Neutrophil (primary cell): Measurements from ENCODE around the gene GRM1.

ENCODE experiments used
- H3K27ac ChIP-seq: fragments of 200-600 bp; sonication (generic); 2 replicates; pipeline ENCODE4 v1.5.1; 2016; ENCODE audit warnings: mild to moderate bottlenecking, moderate library complexity
- H3K27me3 ChIP-seq: fragments of 200-600 bp; sonication (generic); 2 replicates; pipeline ENCODE4 v1.6.0; 2016; ENCODE audit warnings: mild to moderate bottlenecking
- H3K36me3 ChIP-seq: fragments of 200-600 bp; sonication (generic); 2 replicates; pipeline ENCODE4 v1.5.1; 2017
- H3K4me1 ChIP-seq, 2 experiments: fragments of 200-600 bp in 1 of 2; sonication (generic) in 1 of 2; 1 replicate in 1 of 2; 2 replicates in 1 of 2; pipeline versions ENCODE4 v1.5.1 to v1.6.1; 2013 to 2016; ENCODE audit warnings: low read depth in 1 of 2, low read length in 1 of 2, mild to moderate bottlenecking in 1 of 2, moderate library complexity in 1 of 2; ENCODE audit not compliant: control insufficient read depth in 1 of 2, insufficient read depth in 1 of 2
- H3K4me3 ChIP-seq, 2 experiments: fragments of 200-600 bp in 1 of 2; sonication (generic) in 1 of 2; 1 replicate in 1 of 2; 2 replicates in 1 of 2; pipeline ENCODE4 v1.5.1; 2013 to 2016; ENCODE audit warnings: low read depth in 1 of 2, low read length in 1 of 2, mild to moderate bottlenecking in 1 of 2, moderate library complexity in 1 of 2
- H3K9me3 ChIP-seq: fragments of 200-600 bp; sonication (generic); 2 replicates; pipeline ENCODE4 v1.5.1; 2016
- TF ChIP-seq, protein P1 (sequence below): fragments of 200-600 bp; sonication (generic); IDR thresholded peaks from 2 replicates; pipeline ENCODE4 v1.5.1; 2016; ENCODE audit warnings: antibody characterized with exemption

GRM1 gene

DNA sequence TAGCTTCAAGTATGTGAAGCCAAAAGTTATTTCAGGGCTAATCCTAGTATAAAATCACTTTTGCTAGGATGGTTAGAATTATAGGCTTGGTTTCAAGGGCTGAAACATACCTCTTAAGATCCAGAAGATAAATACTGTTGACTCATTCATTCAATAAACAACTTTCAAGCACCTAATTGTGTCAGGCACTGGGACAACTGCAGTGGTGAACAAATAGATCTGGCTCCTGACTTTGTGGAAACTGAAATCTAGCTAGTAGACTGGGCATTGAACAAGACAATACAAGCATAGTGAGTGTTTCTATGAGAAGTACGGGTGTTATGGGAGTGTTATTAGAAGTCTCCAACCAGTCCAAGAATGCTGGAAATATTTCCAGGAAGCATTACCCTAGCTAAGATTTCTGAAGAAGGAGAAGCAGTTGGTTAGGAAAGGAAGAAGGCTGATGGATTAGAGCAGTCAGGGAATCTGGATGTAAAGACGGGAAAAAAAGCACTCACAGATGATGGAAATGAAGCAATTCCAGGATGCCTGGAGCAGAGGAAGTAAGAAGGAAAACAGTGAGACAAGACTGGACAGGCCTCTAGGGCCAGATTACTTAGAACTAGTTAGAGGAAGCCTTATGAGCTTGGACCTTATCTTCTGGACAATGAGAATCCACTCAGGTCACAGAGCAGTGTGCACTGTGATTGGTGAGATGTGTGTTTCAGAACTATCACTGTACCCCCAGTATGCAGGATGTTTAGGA, 382.2 kb downstream of the GRM1 start:
- TF ChIP-seq, protein P1, sequence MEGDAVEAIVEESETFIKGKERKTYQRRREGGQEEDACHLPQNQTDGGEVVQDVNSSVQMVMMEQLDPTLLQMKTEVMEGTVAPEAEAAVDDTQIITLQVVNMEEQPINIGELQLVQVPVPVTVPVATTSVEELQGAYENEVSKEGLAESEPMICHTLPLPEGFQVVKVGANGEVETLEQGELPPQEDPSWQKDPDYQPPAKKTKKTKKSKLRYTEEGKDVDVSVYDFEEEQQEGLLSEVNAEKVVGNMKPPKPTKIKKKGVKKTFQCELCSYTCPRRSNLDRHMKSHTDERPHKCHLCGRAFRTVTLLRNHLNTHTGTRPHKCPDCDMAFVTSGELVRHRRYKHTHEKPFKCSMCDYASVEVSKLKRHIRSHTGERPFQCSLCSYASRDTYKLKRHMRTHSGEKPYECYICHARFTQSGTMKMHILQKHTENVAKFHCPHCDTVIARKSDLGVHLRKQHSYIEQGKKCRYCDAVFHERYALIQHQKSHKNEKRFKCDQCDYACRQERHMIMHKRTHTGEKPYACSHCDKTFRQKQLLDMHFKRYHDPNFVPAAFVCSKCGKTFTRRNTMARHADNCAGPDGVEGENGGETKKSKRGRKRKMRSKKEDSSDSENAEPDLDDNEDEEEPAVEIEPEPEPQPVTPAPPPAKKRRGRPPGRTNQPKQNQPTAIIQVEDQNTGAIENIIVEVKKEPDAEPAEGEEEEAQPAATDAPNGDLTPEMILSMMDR: no peak
- peaks cover 5% of the 10 kb centered on the region for H3K9me3 ChIP-seq
- no peaks in the 10 kb centered on the region for H3K36me3 ChIP-seq
- no peak overlapping the region for H3K4me3 ChIP-seq
- no peaks in the 10 kb centered on the region for H3K4me1 ChIP-seq
- no peak overlapping the region for H3K27ac ChIP-seq
- H3K27me3 ChIP-seq: no peaks in the 10 kb centered on the region

DNA sequence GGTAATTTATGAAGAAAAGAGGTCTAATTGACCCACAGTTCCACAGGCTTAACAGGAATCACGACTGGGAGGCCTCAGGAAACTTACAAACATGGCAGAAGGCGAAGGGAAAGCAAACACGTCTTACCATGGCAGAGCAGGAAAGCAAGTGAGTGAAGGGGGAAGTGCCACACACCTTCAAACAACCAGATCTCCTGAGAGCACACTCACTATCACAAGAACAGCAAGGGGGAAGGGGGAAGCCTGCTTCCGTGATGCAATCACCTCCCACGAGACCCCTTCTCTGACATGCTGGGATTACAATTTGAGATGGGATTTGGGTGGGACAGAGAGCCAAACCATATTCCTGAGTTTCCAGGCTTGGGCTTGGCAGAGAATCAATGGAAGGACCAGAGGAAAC, 390.7 kb downstream of the GRM1 start:
- H3K27ac ChIP-seq: no peak overlapping the region
- no peaks in the 10 kb centered on the region for H3K36me3 ChIP-seq
- TF ChIP-seq, protein P1: no peak
- no peaks in the 10 kb centered on the region for H3K9me3 ChIP-seq
- no peaks in the 10 kb centered on the region for H3K27me3 ChIP-seq
- H3K4me3 ChIP-seq: no peak overlapping the region
- no peaks in the 10 kb centered on the region for H3K4me1 ChIP-seq

DNA sequence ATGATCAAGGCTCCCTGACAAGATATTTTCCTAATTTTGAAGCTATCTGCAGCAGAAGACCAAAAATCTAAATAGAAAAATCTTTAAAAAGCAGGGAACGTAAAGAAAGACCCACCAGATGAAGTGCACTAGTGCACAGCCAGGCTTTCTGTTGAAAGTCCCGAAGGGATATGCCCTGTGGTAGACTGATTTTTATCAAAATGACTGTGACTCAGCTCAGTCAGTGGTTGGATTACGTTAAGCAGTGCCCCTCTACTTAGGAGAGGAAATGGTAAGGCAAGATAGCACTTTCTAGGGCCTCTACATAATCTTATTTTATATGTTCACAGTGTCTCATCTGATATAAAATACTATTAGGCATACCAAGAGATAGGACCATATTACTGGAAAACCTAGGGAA, 391.4 kb downstream of the GRM1 start:
- no peaks in the 10 kb centered on the region for H3K9me3 ChIP-seq
- no peaks in the 10 kb centered on the region for H3K36me3 ChIP-seq
- no peaks in the 10 kb centered on the region for H3K4me1 ChIP-seq
- no peak overlapping the region for H3K4me3 ChIP-seq
- TF ChIP-seq, protein P1: no peak
- no peaks in the 10 kb centered on the region for H3K27me3 ChIP-seq
- H3K27ac ChIP-seq: no peak overlapping the region

DNA sequence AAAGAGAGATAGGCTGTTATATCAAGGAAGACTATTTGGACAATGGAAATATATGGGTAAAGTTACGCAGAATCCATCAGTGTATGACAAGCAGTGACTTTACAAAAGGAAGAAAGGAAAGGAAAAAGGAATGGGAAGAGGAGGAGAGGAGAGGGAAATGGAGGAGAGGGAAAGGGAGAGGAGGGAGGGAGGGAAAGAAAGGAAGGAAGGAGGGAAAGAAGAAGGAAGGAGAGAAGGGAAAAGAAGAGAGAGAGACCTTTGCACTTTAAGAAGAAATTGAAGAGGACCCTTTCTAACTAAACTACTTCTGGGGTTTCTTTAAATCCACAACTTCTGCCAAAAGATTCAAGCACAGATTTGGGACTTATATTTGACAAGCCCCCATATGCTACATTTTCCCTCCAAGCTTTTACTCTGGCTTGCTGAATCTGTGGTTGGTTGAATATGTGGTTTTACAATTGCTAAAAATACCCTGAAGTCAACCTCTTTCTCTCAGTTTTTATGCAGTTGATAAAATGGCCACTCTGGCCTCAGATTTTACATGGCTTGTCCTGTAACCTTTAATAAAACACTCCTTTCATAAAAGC, 394.0 kb downstream of the GRM1 start:
- Histone ChIP-seq H3K27me3 (no peaks in the 10 kb centered on the region), H3K27ac (no peak overlapping the region), H3K36me3 (no peaks in the 10 kb centered on the region), H3K4me1 (no peaks in the 10 kb centered on the region), H3K4me3 (no peak overlapping the region), H3K9me3 (no peaks in the 10 kb centered on the region)
- TF ChIP-seq, protein P1: no peak

DNA sequence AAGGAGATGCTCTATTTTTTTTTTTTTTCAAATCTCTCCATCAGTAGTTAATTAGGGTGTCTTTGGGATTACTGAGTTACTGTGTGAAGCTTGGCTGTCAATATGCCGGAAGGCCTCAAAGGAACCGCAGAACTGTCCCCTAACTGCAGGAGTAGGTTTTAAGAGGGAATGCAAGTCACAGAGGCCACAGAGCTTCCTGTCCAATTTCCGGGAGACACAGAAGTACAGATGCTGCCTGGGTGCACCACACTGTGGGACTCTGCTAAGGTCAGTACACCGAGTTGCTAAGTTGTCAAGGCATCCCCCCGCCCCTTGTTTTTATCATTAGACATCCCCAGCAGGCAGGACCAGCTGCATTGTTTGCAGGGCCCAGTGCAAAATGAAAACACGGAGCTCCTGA, 394.6 kb downstream of the GRM1 start:
- H3K27ac ChIP-seq: no peak overlapping the region
- H3K36me3 ChIP-seq: no peaks in the 10 kb centered on the region
- TF ChIP-seq, protein P1: no peak
- no peaks in the 10 kb centered on the region for H3K27me3 ChIP-seq
- no peaks in the 10 kb centered on the region for H3K9me3 ChIP-seq
- H3K4me3 ChIP-seq: no peak overlapping the region
- H3K4me1 ChIP-seq: no peaks in the 10 kb centered on the region
